IMR-90 (cell line): ENCODE data around the gene POLR1G. TPM values are rescaled to one million over a fixed set of nuclear protein-coding genes. Genes with fewer than 3 reads are reported as not detected.

Experiments
- ATAC-seq: fragments of 200-7000 bp; cut with Tn5 transposase; 2 replicates; pipeline ENCODE4 v1.9.1; 2020; ENCODE audit warnings: low read depth, mild to moderate bottlenecking, moderate library complexity
- BruUV-seq: library from RNA; stranded (reverse); fragments of 400-500 nt; replicated peaks from 2 replicates; lab custom pipeline; 2021; lab: Mats Ljungman, UMichigan
- CTCF ChIA-PET: fragments of 300-600 bp; formaldehyde crosslinking; extraction: SDS; loops from one replicate; lab custom pipeline; 2021; ENCODE audit warnings: antibody characterized with exemption; lab: Yijun Ruan, JAX
- POLR2A ChIA-PET: fragments of 300-600 bp; sonication (Branson Sonifier 250); formaldehyde crosslinking; loops from one replicate; lab custom pipeline; 2022; ENCODE audit warnings: antibody characterized with exemption; ENCODE audit not compliant: unreplicated experiment; lab: Charles Lee
- DNase-seq: peaks from one replicate; pipeline ENCODE4 v3.0.0; 2013
- H2AFZ ChIP-seq: replicated peaks from 2 replicates; pipeline ENCODE3; 2013; ENCODE audit warnings: low read length, mild to moderate bottlenecking; ENCODE audit not compliant: poor library complexity
- H2AK5ac ChIP-seq: 2 replicates; pipeline ENCODE4 v1.6.1; 2013; ENCODE audit warnings: low read depth, low read length, inconsistent platforms
- H2AK9ac ChIP-seq: replicated peaks from 2 replicates; pipeline ENCODE3; 2013; ENCODE audit warnings: mild to moderate bottlenecking, low read depth, low read length, moderate library complexity; ENCODE audit not compliant: poor library complexity
- H2BK120ac ChIP-seq: 2 replicates; pipeline ENCODE4 v1.6.1; 2013; ENCODE audit warnings: low read depth, low read length, inconsistent platforms
- H2BK15ac ChIP-seq: 3 replicates; pipeline ENCODE4 v1.6.1; 2013; ENCODE audit warnings: low read depth, low read length, inconsistent platforms
- H2BK20ac ChIP-seq: 2 replicates; pipeline ENCODE4 v1.6.1; 2013; ENCODE audit warnings: low read depth, mild to moderate bottlenecking, inconsistent platforms, low read length, moderate library complexity
- H2BK5ac ChIP-seq: 2 replicates; pipeline ENCODE4 v1.6.1; 2013; ENCODE audit warnings: mild to moderate bottlenecking, low read depth, low read length, inconsistent platforms; ENCODE audit not compliant: poor library complexity, severe bottlenecking
- H3K14ac ChIP-seq: replicated peaks from 2 replicates; pipeline ENCODE4 v1.6.1; 2013; ENCODE audit warnings: low read depth, low read length, inconsistent platforms
- H3K18ac ChIP-seq: 2 replicates; pipeline ENCODE4 v1.6.1; 2013; ENCODE audit warnings: low read depth, low read length, control low read depth
- H3K23ac ChIP-seq: 2 replicates; pipeline ENCODE4 v1.6.1; 2013; ENCODE audit warnings: low read depth, low read length, inconsistent platforms
- H3K27ac ChIP-seq: 2 replicates; pipeline ENCODE4 v1.5.1; 2013; ENCODE audit warnings: mild to moderate bottlenecking, control low read depth, low read length; ENCODE audit not compliant: insufficient read depth
- H3K27me3 ChIP-seq: 2 replicates; pipeline ENCODE4 v1.6.1; 2013; ENCODE audit warnings: low read length; ENCODE audit not compliant: control insufficient read depth, insufficient read depth
- H3K36me3 ChIP-seq: 2 replicates; pipeline ENCODE4 v1.6.1; 2013; ENCODE audit warnings: low read length, mixed read lengths; ENCODE audit not compliant: control insufficient read depth, insufficient read depth
- H3K4ac ChIP-seq: 2 replicates; pipeline ENCODE4 v1.6.1; 2013; ENCODE audit warnings: low read depth, low read length, inconsistent platforms
- H3K4me1 ChIP-seq: 2 replicates; pipeline ENCODE4 v1.6.1; 2013; ENCODE audit warnings: low read length, mixed read lengths; ENCODE audit not compliant: control insufficient read depth, insufficient read depth
- H3K4me2 ChIP-seq: 2 replicates; pipeline ENCODE4 v1.6.1; 2013; ENCODE audit warnings: low read depth, mild to moderate bottlenecking, control low read depth, low read length, moderate library complexity
- H3K4me3 ChIP-seq: 2 replicates; pipeline ENCODE4 v1.5.1; 2013; ENCODE audit warnings: low read depth, mild to moderate bottlenecking, control low read depth, low read length, moderate library complexity; ENCODE audit not compliant: insufficient read depth
- H3K56ac ChIP-seq: 2 replicates; pipeline ENCODE4 v1.6.1; 2013; ENCODE audit warnings: low read length, inconsistent platforms; ENCODE audit not compliant: insufficient read depth; ENCODE audit errors: extremely low read depth
- H3K79me1 ChIP-seq, 2 experiments: 2 replicates each; pipeline ENCODE4 v1.6.1; 2013; ENCODE audit warnings: low read length in 2 of 2, inconsistent platforms in 1 of 2, low read depth in 1 of 2
- H3K9ac ChIP-seq: 2 replicates; pipeline ENCODE4 v1.6.1; 2013; ENCODE audit warnings: low read depth, low read length, control low read depth
- H3K9me1 ChIP-seq: 2 replicates; pipeline ENCODE4 v1.6.1; 2013; ENCODE audit warnings: low read length, inconsistent platforms; ENCODE audit not compliant: insufficient read depth
- H3K9me3 ChIP-seq: 2 replicates; pipeline ENCODE4 v1.6.1; 2013; ENCODE audit warnings: low read length; ENCODE audit not compliant: control insufficient read depth, insufficient read depth
- H4K20me1 ChIP-seq: 2 replicates; pipeline ENCODE4 v1.6.1; 2013; ENCODE audit warnings: low read length, inconsistent platforms; ENCODE audit not compliant: insufficient read depth
- H4K5ac ChIP-seq: 2 replicates; pipeline ENCODE4 v1.6.1; 2013; ENCODE audit warnings: mild to moderate bottlenecking, low read depth, low read length, control low read depth
- H4K8ac ChIP-seq, 2 experiments: 2 replicates each; pipeline ENCODE4 v1.6.1; 2013; ENCODE audit warnings: low read depth in 2 of 2, low read length in 2 of 2, control low read depth in 1 of 2, inconsistent platforms in 1 of 2
- H4K91ac ChIP-seq: 2 replicates; pipeline ENCODE4 v1.6.1; 2013; ENCODE audit warnings: low read depth, low read length, inconsistent platforms; ENCODE audit not compliant: insufficient read depth
- CHD1 ChIP-seq: IDR thresholded peaks from 2 replicates; pipeline ENCODE4 v1.6.1; 2012; ENCODE audit warnings: low read depth, low read length, improper control_type of control experiment
- CTCF ChIP-seq: conservative IDR thresholded peaks from 2 replicates; pipeline ENCODE4 v1.5.1; 2012; ENCODE audit warnings: mild to moderate bottlenecking, low read depth, low read length, improper control_type of control experiment
- ELK1 ChIP-seq: fragments of 150-350 bp; IDR thresholded peaks from 2 replicates; pipeline ENCODE4 v1.6.1; 2016; ENCODE audit warnings: low read depth, mild to moderate bottlenecking, low read length, moderate library complexity, borderline replicate concordance
- MAZ ChIP-seq: IDR thresholded peaks from 2 replicates; pipeline ENCODE4 v1.6.1; 2012; ENCODE audit warnings: low read depth, mild to moderate bottlenecking, low read length, improper control_type of control experiment, moderate library complexity, borderline replicate concordance
- MXI1 ChIP-seq: IDR thresholded peaks from 2 replicates; pipeline ENCODE4 v1.6.1; 2012; ENCODE audit warnings: low read depth, mild to moderate bottlenecking, low read length, moderate library complexity, borderline replicate concordance
- NFE2L2 ChIP-seq: fragments of 150-350 bp; IDR thresholded peaks from 2 replicates; pipeline ENCODE4 v1.6.1; 2016; ENCODE audit warnings: low read depth, mild to moderate bottlenecking, low read length
- POLR2A ChIP-seq: IDR thresholded peaks from 2 replicates; pipeline ENCODE4 v1.6.1; 2012; ENCODE audit warnings: mild to moderate bottlenecking, low read depth, low read length
- RCOR1 ChIP-seq: IDR thresholded peaks from 2 replicates; pipeline ENCODE4 v1.6.1; 2012; ENCODE audit warnings: mild to moderate bottlenecking, low read length, improper control_type of control experiment; ENCODE audit not compliant: insufficient replicate concordance
- RFX5 ChIP-seq: IDR thresholded peaks from 2 replicates; pipeline ENCODE4 v1.8.0; 2012; ENCODE audit warnings: low read depth, mild to moderate bottlenecking, low read length, moderate library complexity
- SMC3 ChIP-seq: fragments of 150-350 bp; IDR thresholded peaks from 2 replicates; pipeline ENCODE4 v1.6.1; 2016; ENCODE audit warnings: low read depth, mild to moderate bottlenecking, antibody characterized with exemption, low read length, moderate library complexity
- USF2 ChIP-seq: fragments of 150-350 bp; IDR thresholded peaks from 2 replicates; pipeline ENCODE4 v1.6.1; 2017; ENCODE audit warnings: mild to moderate bottlenecking, antibody characterized with exemption, low read length, low read depth
- WGBS, 2 experiments: methylation state at CpG; one replicate each; pipeline versions ENCODE4 v1.1.5 to v1.1.7; 2013; ENCODE audit warnings: missing lambda C conversion rate in 2 of 2; ENCODE audit not compliant: insufficient read length in 1 of 2; ENCODE audit errors: extremely low coverage in 2 of 2; 5-methylcytosine and 5-hydroxymethylcytosine counted together
- dilution Hi-C: fragments of 300-500 bp; cut with HindIII; formaldehyde crosslinking; loops from one replicate; pipeline ENCODE4 v1.14.3; 2018; ENCODE audit warnings: low sequenced_read_pairs; ENCODE audit not compliant: unreplicated experiment
- in situ Hi-C: fragments of 300-500 bp; cut with MboI; formaldehyde crosslinking; loops from 3 replicates; pipeline ENCODE4 v1.14.3; 2019; ENCODE audit warnings: low sequenced_read_pairs, inconsistent platforms, mixed read lengths
- intact Hi-C: fragments of 100-400 bp; cut with micrococcal nuclease; formaldehyde crosslinking; loops from 2 replicates; pipeline ENCODE4 v1.10.0; 2022
- polyA plus RNA-seq, 3 experiments: library from polyadenylated mRNA; depleted of rRNA; stranded (reverse); fragments of >200 nt; gene quantifications; 2 replicates each; pipeline ENCODE4 v1.2.3, GENCODE V29; 2012; ENCODE audit warnings: low replicate concordance in 1 of 3
- total RNA-seq: library from RNA; depleted of rRNA; stranded (reverse); fragments of >200 nt; gene quantifications from 2 replicates; pipeline ENCODE4 v1.2.3, GENCODE V29; 2012

POLR1G gene
- total and polyA plus RNA-seq, 2 of the 4 experiments (the other 2 are of a cell fraction) = 8.0 to 12.5 TPM

GRCh38 chr19:45440873-45441654 is 34.6 kb downstream of the POLR1G start:
- no peaks in the 10 kb centered on the region for H3K9me3 ChIP-seq
- BruUV-seq = no TSS peak
- no peak overlapping the region for H3K18ac ChIP-seq
- no peaks in the 10 kb centered on the region for H3K27me3 ChIP-seq
- peak overlapping the region; percentile 99; the same call in 1 of the 2 replicates for H2AK5ac ChIP-seq
- no peak overlapping the region for H4K5ac ChIP-seq
- H4K91ac ChIP-seq = peak overlapping the region; percentile 59
- TF ChIP-seq RCOR1 (no peak), NFE2L2 (no peak), POLR2A (no peak), CHD1 (no peak), ELK1 (no peak), MAZ (no peak), CTCF (no peak), MXI1 (no peak), RFX5 (no peak), SMC3 (no peak), USF2 (no peak)
- no peak overlapping the region for H3K27ac ChIP-seq
- 93% methylated on average over 5 of the region's 9 CpGs; no CpG with 5 or more reads in 1 of the 2 experiments for WGBS, 2 experiments
- no peak overlapping the region for H3K9ac ChIP-seq
- no peaks in the 10 kb centered on the region for H4K20me1 ChIP-seq
- in situ Hi-C loops (loop anchor here (5.0 kb wide), 1 partner anchor 36 kb away; no protein-coding TSS in a partner anchor), dilution Hi-C loops (no loop called here), intact Hi-C loops (loop anchor here (1.0 kb wide), 1 partner anchor 26 kb away; the partner anchor contains the start of gene FOSB)
- H3K79me1 ChIP-seq = peaks cover 0 to 25% of the 10 kb centered on the region in 2 experiments; a peak in 2 of 4 replicates
- peak; percentile 57 for DNase-seq
- H3K56ac ChIP-seq = no peak overlapping the region
- POLR2A ChIA-PET = no interaction called here
- no peak for ATAC-seq
- H2AFZ ChIP-seq = peak overlapping the region; percentile 85
- H2BK15ac ChIP-seq = peak overlapping the region; percentile 11; the same call in 1 of the 3 replicates
- no peak overlapping the region for H3K23ac ChIP-seq
- no peak overlapping the region for H3K14ac ChIP-seq
- peak overlapping the region in 1 of 2 experiments; percentile 97; a peak in 2 of 4 replicates for H4K8ac ChIP-seq
- peak overlapping the region; percentile 1; the same call in 1 of the 2 replicates for H2BK20ac ChIP-seq
- no peaks in the 10 kb centered on the region for H3K9me1 ChIP-seq
- H3K4ac ChIP-seq = peak overlapping the region; percentile 60; the same call in 1 of the 2 replicates
- H2BK5ac ChIP-seq = no peak overlapping the region
- peak overlapping the region; percentile 52 for H2AK9ac ChIP-seq
- H3K4me2 ChIP-seq = no peak overlapping the region
- H3K4me1 ChIP-seq = peaks cover 17% of the 10 kb centered on the region
- no peak overlapping the region for H3K4me3 ChIP-seq
- H3K36me3 ChIP-seq = no peaks in the 10 kb centered on the region
- CTCF ChIA-PET = interaction anchor here (0.6 to 3.3 kb wide), 2 partner anchors 12 to 38 kb away, joined by 3 to 87 read pairs; no protein-coding TSS in a partner anchor
- H2BK120ac ChIP-seq = no peak overlapping the region
